Dedifferentiated amniotic fluid mesenchymal stem cell (primary cell): ENCODE data around the gene PDCD11.
"Not testable (repeated sequence)": the region's sequence is repeated elsewhere in the genome, so short reads cannot be mapped to it uniquely, and the experiment has no call there.

Experiments used
- DNase-seq: peaks from one replicate; pipeline ENCODE4 v3.0.0-alpha.2; 2016; ENCODE audit errors: extremely low spot score

The PDCD11 gene, protein sequence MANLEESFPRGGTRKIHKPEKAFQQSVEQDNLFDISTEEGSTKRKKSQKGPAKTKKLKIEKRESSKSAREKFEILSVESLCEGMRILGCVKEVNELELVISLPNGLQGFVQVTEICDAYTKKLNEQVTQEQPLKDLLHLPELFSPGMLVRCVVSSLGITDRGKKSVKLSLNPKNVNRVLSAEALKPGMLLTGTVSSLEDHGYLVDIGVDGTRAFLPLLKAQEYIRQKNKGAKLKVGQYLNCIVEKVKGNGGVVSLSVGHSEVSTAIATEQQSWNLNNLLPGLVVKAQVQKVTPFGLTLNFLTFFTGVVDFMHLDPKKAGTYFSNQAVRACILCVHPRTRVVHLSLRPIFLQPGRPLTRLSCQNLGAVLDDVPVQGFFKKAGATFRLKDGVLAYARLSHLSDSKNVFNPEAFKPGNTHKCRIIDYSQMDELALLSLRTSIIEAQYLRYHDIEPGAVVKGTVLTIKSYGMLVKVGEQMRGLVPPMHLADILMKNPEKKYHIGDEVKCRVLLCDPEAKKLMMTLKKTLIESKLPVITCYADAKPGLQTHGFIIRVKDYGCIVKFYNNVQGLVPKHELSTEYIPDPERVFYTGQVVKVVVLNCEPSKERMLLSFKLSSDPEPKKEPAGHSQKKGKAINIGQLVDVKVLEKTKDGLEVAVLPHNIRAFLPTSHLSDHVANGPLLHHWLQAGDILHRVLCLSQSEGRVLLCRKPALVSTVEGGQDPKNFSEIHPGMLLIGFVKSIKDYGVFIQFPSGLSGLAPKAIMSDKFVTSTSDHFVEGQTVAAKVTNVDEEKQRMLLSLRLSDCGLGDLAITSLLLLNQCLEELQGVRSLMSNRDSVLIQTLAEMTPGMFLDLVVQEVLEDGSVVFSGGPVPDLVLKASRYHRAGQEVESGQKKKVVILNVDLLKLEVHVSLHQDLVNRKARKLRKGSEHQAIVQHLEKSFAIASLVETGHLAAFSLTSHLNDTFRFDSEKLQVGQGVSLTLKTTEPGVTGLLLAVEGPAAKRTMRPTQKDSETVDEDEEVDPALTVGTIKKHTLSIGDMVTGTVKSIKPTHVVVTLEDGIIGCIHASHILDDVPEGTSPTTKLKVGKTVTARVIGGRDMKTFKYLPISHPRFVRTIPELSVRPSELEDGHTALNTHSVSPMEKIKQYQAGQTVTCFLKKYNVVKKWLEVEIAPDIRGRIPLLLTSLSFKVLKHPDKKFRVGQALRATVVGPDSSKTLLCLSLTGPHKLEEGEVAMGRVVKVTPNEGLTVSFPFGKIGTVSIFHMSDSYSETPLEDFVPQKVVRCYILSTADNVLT (N-terminal part only)

DNA sequence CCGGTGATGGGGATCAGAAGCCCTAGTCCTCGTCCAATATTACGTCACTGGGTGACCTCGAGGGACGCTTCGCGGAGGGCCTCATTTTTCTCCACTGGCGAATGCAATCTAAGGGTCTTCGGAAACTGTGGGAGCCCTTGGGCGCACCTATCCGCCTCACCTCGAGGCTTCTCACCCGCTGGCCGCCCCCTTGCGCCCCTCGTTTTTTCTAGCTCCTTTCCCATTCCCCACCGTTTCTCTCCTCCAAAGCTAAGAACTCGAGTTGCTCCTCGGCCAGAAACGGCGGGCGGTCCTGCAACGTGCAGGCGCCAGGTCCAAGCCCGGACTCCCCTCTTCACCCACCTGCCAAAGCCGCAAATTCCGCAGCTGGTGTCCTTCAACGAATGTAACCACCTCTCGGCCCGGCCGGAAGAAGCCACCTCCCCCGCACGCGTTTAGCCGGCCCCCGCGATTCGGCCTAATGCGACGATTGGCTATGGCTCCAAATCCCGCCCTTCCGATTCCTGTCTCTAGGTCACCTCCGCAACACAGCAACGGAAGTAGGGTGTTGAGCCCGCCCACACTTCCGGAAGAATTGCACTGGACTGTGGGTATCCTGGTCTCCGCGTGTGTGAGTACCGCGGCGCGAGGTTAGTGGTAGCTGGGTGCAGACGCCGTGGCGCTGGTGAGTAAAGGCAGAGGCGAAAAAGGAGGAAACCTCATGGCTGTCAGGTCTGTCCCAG lies at the start of gene PDCD11, which contains the start of gene ATP5MK:
Gene PDCD11, plus strand, starts transcription at position 560 of the 722 bp plus-strand sequence. CDS start 1,801 bp downstream, outside the sequence.
Gene ATP5MK, minus strand, starts transcription at position 409 of the 722 bp plus-strand sequence. CDS start 4,018 bp downstream, outside the sequence.
- DNase-seq = peak; percentile 99

DNA sequence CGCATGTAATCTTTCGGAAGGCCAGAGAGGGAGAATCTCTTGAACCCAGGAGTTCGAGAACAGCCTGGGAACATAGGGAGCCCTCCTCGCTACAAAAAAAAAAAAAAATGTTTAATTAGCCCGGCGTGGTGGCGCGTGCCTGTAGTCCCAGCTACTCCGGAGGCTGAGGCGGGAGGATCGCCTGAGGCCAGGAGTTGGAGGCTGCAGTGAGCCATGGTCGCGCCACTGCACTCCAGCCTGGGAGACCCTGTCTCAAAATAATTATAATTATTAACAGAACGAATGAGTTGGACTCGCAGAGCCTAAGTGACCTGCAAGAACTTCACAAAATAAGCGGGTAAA lies 46.3 kb upstream of the PDCD11 start:
- no peak for DNase-seq

GRCh38 chr10:103350517-103351260 lies 45.7 kb upstream of the PDCD11 start, which contains the start of gene PCGF6:
PCGF6 (minus strand) TSS chr10:103351140; CDS start chr10:103351066, 74 bp downstream.
- peak; percentile 63 for DNase-seq

DNA sequence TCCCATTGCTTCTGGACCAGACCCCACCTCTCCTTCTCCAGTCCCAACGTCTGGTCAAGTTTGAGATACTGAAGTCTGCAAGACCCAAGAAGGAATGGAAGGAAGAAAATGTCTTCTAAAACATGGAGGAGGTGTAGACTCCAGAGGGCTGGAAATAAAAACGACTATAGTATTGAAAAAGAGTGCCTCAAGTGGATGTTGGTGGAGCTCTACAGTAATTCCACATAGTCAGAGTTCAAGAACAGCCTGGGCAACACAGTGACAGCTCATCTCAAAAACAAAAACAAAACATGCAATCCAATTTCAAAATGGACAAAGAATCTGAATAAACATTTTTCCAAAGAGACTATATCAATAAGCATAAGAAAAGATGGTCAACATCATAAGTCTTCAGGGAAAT lies 43.1 kb upstream of the PDCD11 start:
- no peak for DNase-seq

DNA sequence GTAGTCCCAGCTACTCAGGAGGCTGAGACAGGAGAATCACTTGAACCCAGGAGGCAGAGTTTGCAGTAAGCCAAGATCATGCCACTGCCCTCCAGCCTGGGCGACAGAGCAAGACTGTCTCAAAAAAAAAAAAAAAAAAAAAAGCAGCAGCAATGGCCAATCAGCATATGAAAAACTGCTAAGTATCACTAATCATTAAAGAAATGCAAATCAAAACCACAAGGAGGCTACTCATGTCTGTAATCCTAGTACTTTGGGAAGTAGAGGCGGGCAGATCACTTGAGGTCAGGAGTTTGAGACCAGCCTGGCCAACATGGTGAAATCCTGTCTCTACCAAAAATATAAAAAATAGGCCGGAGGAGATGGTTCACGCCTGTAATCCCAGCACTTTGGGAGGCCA lies 41.9 kb upstream of the PDCD11 start:
- DNase-seq = not testable (repeated sequence)

GRCh38 chr10:103355906-103356599 lies 40.4 kb upstream of the PDCD11 start:
- no peak for DNase-seq

GRCh38 chr10:103359493-103359892 lies 36.9 kb upstream of the PDCD11 start:
- not testable (repeated sequence) for DNase-seq

DNA sequence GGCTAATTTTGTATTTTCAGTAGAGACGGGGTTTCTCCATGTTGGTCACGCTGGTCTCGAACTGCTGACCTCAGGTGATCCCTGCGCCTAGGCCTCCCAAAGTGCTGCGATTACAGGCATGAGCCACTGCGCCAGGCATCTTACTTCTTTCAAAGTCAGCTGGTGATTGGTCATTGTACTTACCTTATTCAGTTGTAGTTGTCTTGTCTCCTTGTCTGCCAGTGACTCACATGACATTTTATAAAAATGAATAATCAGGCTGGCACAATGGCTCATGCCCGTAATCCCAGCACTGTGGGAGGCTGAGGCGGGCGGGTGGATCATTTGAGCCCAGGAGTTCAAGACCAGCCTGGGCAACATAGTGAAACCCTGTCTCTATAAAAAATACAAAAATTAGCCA lies 35.6 kb upstream of the PDCD11 start:
- DNase-seq = not testable (repeated sequence)

DNA sequence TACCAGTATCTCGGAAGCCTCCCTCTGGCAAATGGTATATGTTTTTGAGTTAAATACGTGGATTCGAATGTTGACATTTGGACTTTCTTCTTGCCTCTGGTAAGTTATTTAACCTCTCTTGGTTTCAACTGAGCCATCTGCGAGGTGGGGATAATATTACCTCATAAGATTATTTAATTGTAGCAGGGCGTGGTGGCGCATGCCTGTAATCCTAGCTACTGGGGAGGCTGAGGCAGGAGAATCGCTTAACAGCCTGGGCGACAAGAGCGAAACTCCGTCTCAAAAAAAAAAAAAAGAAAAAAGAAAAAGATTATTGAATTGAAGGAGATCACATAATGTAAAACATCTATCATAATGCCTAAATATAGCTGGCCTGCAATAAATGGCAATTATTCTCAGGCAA lies 29.0 kb upstream of the PDCD11 start:
- DNase-seq = no peak

DNA sequence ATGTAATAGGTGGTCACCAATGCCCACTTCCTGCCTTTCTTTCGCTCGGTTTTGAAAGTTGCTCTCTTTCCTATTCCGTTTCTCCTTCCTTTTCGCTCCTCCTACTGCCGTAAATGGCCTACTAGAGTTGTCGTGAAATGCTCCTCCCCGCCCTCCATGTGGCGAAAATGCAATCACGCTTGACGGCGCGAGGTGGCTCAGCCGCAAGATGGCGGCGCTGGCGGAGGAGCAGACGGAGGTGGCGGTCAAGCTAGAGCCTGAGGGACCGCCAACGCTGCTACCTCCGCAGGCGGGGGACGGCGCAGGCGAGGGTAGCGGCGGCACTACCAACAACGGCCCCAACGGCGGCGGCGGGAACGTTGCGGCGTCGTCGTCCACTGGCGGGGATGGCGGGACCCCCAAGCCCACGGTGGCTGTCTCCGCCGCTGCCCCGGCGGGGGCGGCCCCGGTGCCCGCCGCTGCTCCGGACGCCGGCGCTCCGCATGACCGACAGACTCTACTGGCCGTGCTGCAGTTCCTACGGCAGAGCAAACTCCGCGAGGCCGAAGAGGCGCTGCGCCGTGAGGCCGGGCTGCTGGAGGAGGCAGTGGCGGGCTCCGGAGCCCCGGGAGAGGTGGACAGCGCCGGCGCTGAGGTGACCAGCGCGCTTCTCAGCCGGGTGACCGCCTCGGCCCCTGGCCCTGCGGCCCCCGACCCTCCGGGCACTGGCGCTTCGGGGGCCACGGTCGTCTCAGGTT lies 28.5 kb upstream of the PDCD11 start, which contains the start of gene TAF5:
Gene TAF5, plus strand, starts transcription at position 195 of the 737 bp plus-strand sequence. Its CDS starts 14 bp downstream, at position 209.
- peak; percentile 97 for DNase-seq

- no peak for DNase-seq
Measured at GRCh38 chr10:103373544-103373943, 22.9 kb upstream of the PDCD11 start.

DNA sequence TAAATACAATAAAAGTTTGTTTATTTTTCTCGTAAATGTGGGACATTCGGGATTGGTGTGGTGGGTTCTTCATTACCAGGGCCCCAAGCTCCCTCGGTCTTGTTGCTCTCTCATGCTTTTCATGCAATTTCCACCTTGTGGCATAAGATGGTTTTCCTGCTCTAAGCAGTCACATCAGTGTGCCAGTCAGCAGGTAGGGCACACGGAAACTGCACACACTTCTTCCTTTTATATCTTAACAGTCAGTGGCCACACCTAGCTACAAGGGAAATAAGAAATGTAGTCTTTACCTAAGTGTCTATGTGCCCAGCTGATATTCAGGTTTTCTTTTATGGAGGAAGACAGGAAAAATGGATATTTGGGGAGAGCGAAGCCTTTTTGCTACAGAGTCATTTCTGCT lies 22.2 kb upstream of the PDCD11 start:
- DNase-seq = no peak

DNA sequence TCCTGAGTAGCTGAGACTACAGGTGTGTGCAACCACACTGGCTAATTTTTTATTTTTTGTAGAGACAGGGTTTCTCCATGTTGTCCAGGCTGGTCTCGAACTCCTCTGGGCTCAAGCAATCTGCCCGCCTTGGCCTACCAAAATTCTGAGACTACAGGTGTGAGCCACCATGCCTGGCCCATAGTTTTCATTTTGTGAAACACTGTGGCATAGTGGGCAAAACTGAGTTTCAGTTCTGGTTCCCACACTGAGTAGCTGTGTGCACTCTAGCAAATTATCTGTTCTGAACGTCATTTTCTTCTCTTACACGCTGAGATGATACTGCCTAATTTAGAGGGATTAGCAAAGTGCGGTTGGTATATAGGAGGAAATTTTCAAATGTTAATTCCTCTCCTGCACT lies 13.7 kb upstream of the PDCD11 start:
- no peak for DNase-seq

GRCh38 chr10:103394180-103394579 lies 2.2 kb upstream of the PDCD11 start:
- no peak for DNase-seq

DNA sequence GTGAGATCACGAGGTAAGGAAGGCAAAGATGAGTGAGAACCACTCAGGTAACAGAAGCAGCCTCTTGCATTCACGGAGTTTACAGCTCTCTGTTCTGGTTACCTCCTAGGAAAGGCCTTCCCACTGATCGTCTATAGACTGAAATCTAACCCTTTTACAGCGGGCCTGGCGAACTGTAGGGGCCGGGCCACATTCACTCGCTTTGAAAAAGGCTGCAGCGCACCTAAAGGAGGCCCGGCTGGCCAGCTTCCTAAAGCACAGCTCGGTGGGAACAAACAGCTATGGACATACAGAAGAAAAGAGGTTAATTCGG lies 716 bp upstream of the PDCD11 start:
- DNase-seq = no peak

- DNase-seq = no peak
Measured at GRCh38 chr10:103396789-103397087, 312 bp downstream of the PDCD11 start.

DNA sequence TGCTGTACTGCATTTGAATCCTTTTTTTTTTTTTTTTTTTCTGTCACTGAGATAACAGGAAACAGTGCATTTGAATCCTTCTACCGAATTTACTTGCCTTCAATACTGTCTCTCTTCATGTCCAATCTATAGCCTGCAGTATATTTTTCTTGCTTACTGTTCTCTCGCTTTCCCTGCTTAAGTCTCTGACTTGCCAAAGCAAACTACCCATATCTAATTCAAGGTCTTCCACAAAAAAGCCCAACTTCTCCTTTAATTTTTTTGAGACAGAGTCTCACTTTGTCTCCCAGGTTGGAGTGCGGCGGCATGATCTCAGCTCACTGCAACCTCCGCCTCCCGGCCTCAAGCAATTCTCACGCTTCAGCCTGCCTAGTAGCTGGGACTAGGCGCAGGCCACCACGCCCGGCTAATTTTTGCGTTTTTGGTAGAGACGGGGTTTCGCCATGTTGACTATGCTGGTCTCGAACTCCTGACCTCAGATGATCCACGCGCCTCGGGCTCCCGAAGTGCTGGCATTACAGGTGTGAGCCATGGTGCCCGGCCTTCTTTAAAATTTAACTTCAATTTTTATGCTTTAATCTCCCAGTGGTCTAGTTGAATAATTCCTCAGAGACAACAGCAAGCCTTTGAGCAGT lies 882 bp downstream of the PDCD11 start:
- no peak for DNase-seq

- no peak for DNase-seq
Measured at GRCh38 chr10:103413564-103413963, 17.1 kb downstream of the PDCD11 start.

DNA sequence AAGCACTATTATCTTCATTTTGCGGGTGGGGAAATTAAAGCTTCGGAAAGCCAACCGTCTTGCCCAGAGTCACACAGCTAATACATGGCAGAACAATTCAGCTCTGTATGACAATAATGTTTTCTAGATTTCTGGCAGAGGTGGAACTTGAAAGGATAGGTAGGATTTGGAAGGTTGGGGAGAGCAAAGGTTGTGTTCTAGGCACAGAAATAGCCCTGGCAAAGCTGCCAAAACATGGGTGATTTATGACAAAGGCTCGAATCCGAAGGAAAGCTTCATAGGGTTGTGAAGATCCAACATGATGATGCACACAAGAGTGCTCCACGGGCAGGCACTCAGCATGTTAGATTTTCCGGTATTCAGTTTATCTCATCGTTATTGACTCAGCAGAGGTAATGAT lies 19.2 kb downstream of the PDCD11 start:
- no peak for DNase-seq
